Esophagus squamous epithelium (tissue), 4 donors: ENCODE data around the gene DNMT3L.

Experiments used
- CTCF ChIP-seq, 6 experiments: fragments of 450-650 bp in 4 of 6; fragments of 200-600 bp in 2 of 6; sonication (generic) in 2 of 6; IDR thresholded peaks; one replicate each; pipeline ENCODE4 v1.5.1; 2016 to 2019; ENCODE audit warnings: antibody characterized with exemption in 6 of 6, mild to moderate bottlenecking in 4 of 6, moderate library complexity in 4 of 6
- POLR2A ChIP-seq, 4 donors: fragments of 450-650 bp; IDR thresholded peaks; one replicate each; pipeline ENCODE4 v1.6.1; 2017; ENCODE audit warnings: antibody characterized with exemption in 4 of 4, mild to moderate bottlenecking in 4 of 4, moderate library complexity in 3 of 4

- TF ChIP-seq CTCF (IDR thresholded peaks at IDR 0.05), result no peak
- no peak for TF ChIP-seq POLR2A (IDR thresholded peaks at IDR 0.05)
Measured at GRCh38 chr21:44279354-44280260, 17.9 kb upstream of the DNMT3L start.
